Neural cell (in vitro differentiated cells): ENCODE results near the gene FAM241A. TPM values are rescaled to one million over a fixed set of nuclear protein-coding genes. Genes with fewer than 3 reads are reported as not detected.

Experiments used
- H2AFZ ChIP-seq: fragments of 200-600, 300-800 bp; sonication (generic), shearing (Covaris generic); 2 replicates; pipeline ENCODE4 v1.6.0; 2014; ENCODE audit warnings: low read depth, mild to moderate bottlenecking, antibody characterized with exemption, low read length, moderate library complexity
- H3F3A ChIP-seq: fragments of 200-600 bp; shearing (Covaris generic); 2 replicates; pipeline ENCODE4 v1.6.1; 2016; ENCODE audit warnings: mild to moderate bottlenecking, moderate library complexity, mixed read lengths, antibody characterized with exemption, low read length; ENCODE audit not compliant: insufficient read depth, poor library complexity, severe bottlenecking
- H3K27ac ChIP-seq: fragments of 200-600, 300-800 bp; sonication (generic), shearing (Covaris generic); 2 replicates; pipeline ENCODE4 v1.5.1; 2014; ENCODE audit warnings: mild to moderate bottlenecking, low read length, moderate library complexity
- H3K27me3 ChIP-seq: fragments of 300-800, 200-600 bp; sonication (generic), shearing (Covaris generic); 2 replicates; pipeline ENCODE4 v1.6.0; 2014; ENCODE audit warnings: mild to moderate bottlenecking, low read depth, low read length, moderate library complexity; ENCODE audit not compliant: insufficient read depth
- H3K36me3 ChIP-seq: fragments of 300-800, 200-600 bp; sonication (generic), shearing (Covaris generic); 2 replicates; pipeline ENCODE4 v1.5.1; 2014; ENCODE audit warnings: mild to moderate bottlenecking, antibody characterized with exemption, low read length, moderate library complexity; ENCODE audit not compliant: insufficient read depth
- H3K4me2 ChIP-seq: fragments of 300-800, 200-600 bp; sonication (generic), shearing (Covaris generic); 2 replicates; pipeline ENCODE4 v1.6.0; 2014; ENCODE audit warnings: mild to moderate bottlenecking, low read length
- H3K4me3 ChIP-seq: fragments of 300-800, 200-600 bp; sonication (generic), shearing (Covaris generic); 2 replicates; pipeline ENCODE4 v1.5.1; 2014; ENCODE audit warnings: mild to moderate bottlenecking, low read length, moderate library complexity
- H3K79me2 ChIP-seq: fragments of 200-600 bp; shearing (Covaris generic); replicated peaks from 2 replicates; pipeline ENCODE4 v1.6.0; 2014; ENCODE audit warnings: mild to moderate bottlenecking, low read length, moderate library complexity; ENCODE audit not compliant: insufficient read depth
- H3K9ac ChIP-seq: fragments of 300-800, 200-600 bp; sonication (generic), shearing (Covaris generic); 2 replicates; pipeline ENCODE4 v1.6.1; 2016; ENCODE audit warnings: mild to moderate bottlenecking, low read length, mixed read lengths
- H3K9me2 ChIP-seq: fragments of 200-600 bp; shearing (Covaris generic); 2 replicates; pipeline ENCODE4 v1.6.1; 2016; ENCODE audit warnings: mild to moderate bottlenecking, low read length, mixed read lengths; ENCODE audit not compliant: insufficient read depth
- H3K9me3 ChIP-seq: fragments of 200-600, 300-800 bp; sonication (generic), shearing (Covaris generic); 2 replicates; pipeline ENCODE4 v1.6.1; 2016; ENCODE audit warnings: mild to moderate bottlenecking, mixed run types, low read length, moderate library complexity, mixed read lengths
- H4K20me1 ChIP-seq: fragments of 200-600 bp; shearing (Covaris generic); 2 replicates; pipeline ENCODE4 v1.6.1; 2016; ENCODE audit warnings: mild to moderate bottlenecking, mixed run types; ENCODE audit not compliant: insufficient read depth
- EP300 ChIP-seq: fragments of 450-650 bp; conservative IDR thresholded peaks from 2 replicates; pipeline ENCODE4 v1.6.1; 2014; ENCODE audit warnings: antibody characterized with exemption, mild to moderate bottlenecking, moderate library complexity; ENCODE audit not compliant: poor library complexity, severe bottlenecking
- EZH2 ChIP-seq: fragments of 200-600, 300-800 bp; shearing (Covaris generic), sonication (generic); IDR thresholded peaks from 2 replicates; pipeline ENCODE4 v1.6.1; 2014; ENCODE audit warnings: antibody characterized with exemption, low read length, borderline replicate concordance, mild to moderate bottlenecking; ENCODE audit not compliant: insufficient read depth, poor library complexity, severe bottlenecking
- MXI1 ChIP-seq: fragments of 450-650 bp; conservative IDR thresholded peaks from 2 replicates; pipeline ENCODE4 v1.6.1; 2014; ENCODE audit warnings: antibody characterized with exemption, mild to moderate bottlenecking; ENCODE audit not compliant: poor library complexity, severe bottlenecking
- POLR2AphosphoS5 ChIP-seq: IDR thresholded peaks from 2 replicates; pipeline ENCODE4 v1.6.1; 2012
- RAD21 ChIP-seq: fragments of 450-650 bp; conservative IDR thresholded peaks from 2 replicates; pipeline ENCODE4 v1.6.1; 2014; ENCODE audit warnings: antibody characterized with exemption, mild to moderate bottlenecking, moderate library complexity
- SMC3 ChIP-seq: fragments of 450-650 bp; conservative IDR thresholded peaks from 2 replicates; pipeline ENCODE4 v1.6.1; 2014; ENCODE audit warnings: antibody characterized with exemption, mild to moderate bottlenecking, moderate library complexity; ENCODE audit not compliant: poor library complexity
- TAF1 ChIP-seq: IDR thresholded peaks from 2 replicates; pipeline ENCODE4 v1.6.1; 2012; ENCODE audit warnings: low read depth
- polyA plus RNA-seq: library from polyadenylated mRNA; depleted of rRNA; stranded (reverse); fragments of >200 nt; gene quantifications from 2 replicates; pipeline ENCODE4 v1.2.3, GENCODE V29; 2014
- TF ChIP-seq, protein P1 (sequence below): fragments of 450-650 bp; IDR thresholded peaks from 2 replicates; pipeline ENCODE4 v1.5.1; 2014; ENCODE audit warnings: antibody characterized with exemption, mild to moderate bottlenecking, moderate library complexity; ENCODE audit not compliant: poor library complexity, severe bottlenecking
- TF ChIP-seq, protein P2 (sequence below): IDR thresholded peaks from 2 replicates; pipeline ENCODE4 v1.6.1; 2012; ENCODE audit warnings: borderline replicate concordance

FAM241A gene
- polyA plus RNA-seq, 1 donor from 2014 or later = 0.59 TPM

DNA sequence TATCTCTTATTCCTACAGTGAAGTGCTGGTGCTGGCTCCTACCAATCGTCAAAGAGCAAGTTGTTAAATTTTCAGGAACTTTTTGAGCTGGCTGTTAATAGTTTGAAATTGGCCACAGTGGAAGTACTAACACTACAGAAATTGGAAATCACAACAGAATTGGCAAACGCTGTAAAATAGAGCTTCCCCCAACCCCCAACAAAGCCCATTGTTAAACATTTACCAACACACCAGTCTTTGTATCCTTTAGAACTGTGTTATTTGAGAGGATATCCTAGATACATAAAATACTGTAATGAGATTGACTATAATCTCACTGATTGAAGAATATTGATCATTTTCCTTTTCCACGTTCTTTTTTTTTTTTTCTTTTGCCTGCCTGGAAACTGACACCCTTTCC, 37.4 kb downstream of the FAM241A start:
- H3K9me2 ChIP-seq = no peaks in the 10 kb centered on the region
- no peak overlapping the region for H3K27ac ChIP-seq
- no peak for TF ChIP-seq SMC3
- TF ChIP-seq EP300 = no peak
- no peak for TF ChIP-seq RAD21
- no peak for TF ChIP-seq TAF1
- no peak for TF ChIP-seq MXI1
- TF ChIP-seq, protein P1, sequence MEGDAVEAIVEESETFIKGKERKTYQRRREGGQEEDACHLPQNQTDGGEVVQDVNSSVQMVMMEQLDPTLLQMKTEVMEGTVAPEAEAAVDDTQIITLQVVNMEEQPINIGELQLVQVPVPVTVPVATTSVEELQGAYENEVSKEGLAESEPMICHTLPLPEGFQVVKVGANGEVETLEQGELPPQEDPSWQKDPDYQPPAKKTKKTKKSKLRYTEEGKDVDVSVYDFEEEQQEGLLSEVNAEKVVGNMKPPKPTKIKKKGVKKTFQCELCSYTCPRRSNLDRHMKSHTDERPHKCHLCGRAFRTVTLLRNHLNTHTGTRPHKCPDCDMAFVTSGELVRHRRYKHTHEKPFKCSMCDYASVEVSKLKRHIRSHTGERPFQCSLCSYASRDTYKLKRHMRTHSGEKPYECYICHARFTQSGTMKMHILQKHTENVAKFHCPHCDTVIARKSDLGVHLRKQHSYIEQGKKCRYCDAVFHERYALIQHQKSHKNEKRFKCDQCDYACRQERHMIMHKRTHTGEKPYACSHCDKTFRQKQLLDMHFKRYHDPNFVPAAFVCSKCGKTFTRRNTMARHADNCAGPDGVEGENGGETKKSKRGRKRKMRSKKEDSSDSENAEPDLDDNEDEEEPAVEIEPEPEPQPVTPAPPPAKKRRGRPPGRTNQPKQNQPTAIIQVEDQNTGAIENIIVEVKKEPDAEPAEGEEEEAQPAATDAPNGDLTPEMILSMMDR = no peak
- TF ChIP-seq EZH2 = no peak
- TF ChIP-seq POLR2AphosphoS5 = no peak
- TF ChIP-seq, protein P2, sequence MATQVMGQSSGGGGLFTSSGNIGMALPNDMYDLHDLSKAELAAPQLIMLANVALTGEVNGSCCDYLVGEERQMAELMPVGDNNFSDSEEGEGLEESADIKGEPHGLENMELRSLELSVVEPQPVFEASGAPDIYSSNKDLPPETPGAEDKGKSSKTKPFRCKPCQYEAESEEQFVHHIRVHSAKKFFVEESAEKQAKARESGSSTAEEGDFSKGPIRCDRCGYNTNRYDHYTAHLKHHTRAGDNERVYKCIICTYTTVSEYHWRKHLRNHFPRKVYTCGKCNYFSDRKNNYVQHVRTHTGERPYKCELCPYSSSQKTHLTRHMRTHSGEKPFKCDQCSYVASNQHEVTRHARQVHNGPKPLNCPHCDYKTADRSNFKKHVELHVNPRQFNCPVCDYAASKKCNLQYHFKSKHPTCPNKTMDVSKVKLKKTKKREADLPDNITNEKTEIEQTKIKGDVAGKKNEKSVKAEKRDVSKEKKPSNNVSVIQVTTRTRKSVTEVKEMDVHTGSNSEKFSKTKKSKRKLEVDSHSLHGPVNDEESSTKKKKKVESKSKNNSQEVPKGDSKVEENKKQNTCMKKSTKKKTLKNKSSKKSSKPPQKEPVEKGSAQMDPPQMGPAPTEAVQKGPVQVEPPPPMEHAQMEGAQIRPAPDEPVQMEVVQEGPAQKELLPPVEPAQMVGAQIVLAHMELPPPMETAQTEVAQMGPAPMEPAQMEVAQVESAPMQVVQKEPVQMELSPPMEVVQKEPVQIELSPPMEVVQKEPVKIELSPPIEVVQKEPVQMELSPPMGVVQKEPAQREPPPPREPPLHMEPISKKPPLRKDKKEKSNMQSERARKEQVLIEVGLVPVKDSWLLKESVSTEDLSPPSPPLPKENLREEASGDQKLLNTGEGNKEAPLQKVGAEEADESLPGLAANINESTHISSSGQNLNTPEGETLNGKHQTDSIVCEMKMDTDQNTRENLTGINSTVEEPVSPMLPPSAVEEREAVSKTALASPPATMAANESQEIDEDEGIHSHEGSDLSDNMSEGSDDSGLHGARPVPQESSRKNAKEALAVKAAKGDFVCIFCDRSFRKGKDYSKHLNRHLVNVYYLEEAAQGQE = no peak
- no peak overlapping the region for H3K4me2 ChIP-seq
- no peak overlapping the region for H3K9ac ChIP-seq
- no peak overlapping the region for H3K4me3 ChIP-seq
- H3K79me2 ChIP-seq = no peaks in the 10 kb centered on the region
- H3F3A ChIP-seq = no peaks in the 10 kb centered on the region
- H4K20me1 ChIP-seq = no peaks in the 10 kb centered on the region
- no peaks in the 10 kb centered on the region for H3K27me3 ChIP-seq
- no peaks in the 10 kb centered on the region for H3K36me3 ChIP-seq
- no peaks in the 10 kb centered on the region for H3K9me3 ChIP-seq
- H2AFZ ChIP-seq = no peak overlapping the region

DNA sequence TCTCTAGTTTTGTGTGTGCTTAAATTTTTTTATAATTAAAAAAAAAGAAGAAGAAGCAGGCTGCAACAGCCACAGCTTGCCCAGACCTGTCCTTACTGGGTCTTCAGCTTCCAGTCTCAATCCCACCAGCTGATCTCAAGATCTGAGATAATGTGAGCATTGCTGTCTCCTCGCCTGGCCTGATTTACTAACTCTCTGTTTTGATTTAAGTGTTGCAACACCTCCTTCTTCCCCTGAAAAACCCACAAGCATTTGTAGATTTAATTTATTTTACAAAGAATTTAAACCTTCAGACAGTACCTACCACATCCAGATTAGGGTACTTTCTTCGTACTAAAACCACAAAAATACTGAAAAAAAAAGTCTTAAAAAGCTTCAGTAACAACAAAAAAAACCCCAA, 38.0 kb downstream of the FAM241A start:
- Histone ChIP-seq H3K4me2 (no peak overlapping the region), H3K9me3 (no peaks in the 10 kb centered on the region), H3K4me3 (no peak overlapping the region), H4K20me1 (no peaks in the 10 kb centered on the region), H3K27ac (no peak overlapping the region), H3K9me2 (no peaks in the 10 kb centered on the region), H3K9ac (no peak overlapping the region), H3K27me3 (no peaks in the 10 kb centered on the region), H3K79me2 (no peaks in the 10 kb centered on the region), H3K36me3 (no peaks in the 10 kb centered on the region), H2AFZ (no peak overlapping the region), H3F3A (no peaks in the 10 kb centered on the region)
- no peak for TF ChIP-seq EZH2
- TF ChIP-seq RAD21 = no peak
- no peak for TF ChIP-seq SMC3
- no peak for TF ChIP-seq POLR2AphosphoS5
- TF ChIP-seq MXI1 = no peak
- TF ChIP-seq, protein P1 = no peak
- TF ChIP-seq, protein P2 = no peak
- no peak for TF ChIP-seq EP300
- TF ChIP-seq TAF1 = no peak
